Measurements from ENCODE around the gene MPG.
"Not testable (repeated sequence)": the region's sequence is repeated elsewhere in the genome, so short reads cannot be mapped to it uniquely, and the experiment has no call there.

Gene MPG

GRCh38 chr16:119295-119694 lies 41.3 kb downstream of the MPG start:
- ChIA-PET POLR2A (no interaction called here), CTCF (interaction anchor here (0.9 to 5.8 kb wide), 5 partner anchors 11 to 61 kb away, joined by 3 to 54 read pairs (median 7); partner anchors contain the start of gene HBQ1)
- no peak for DNase-seq (ENCODE audit: extremely low spot score)
- TF ChIP-seq CTCF (IDR thresholded peaks at IDR 0.05; ENCODE audit: control extremely low read depth, extremely low read depth, low read depth, missing control alignments) = no peak

GRCh38 chr16:119835-120491 lies 41.9 kb downstream of the MPG start:
- POLR2A ChIA-PET = no interaction called here
- no peak for DNase-seq (ENCODE audit: extremely low spot score)
- CTCF ChIA-PET = interaction anchor here (0.9 to 5.8 kb wide), 4 partner anchors 12 to 60 kb away, joined by 3 to 54 read pairs (median 6); partner anchors contain the start of gene HBQ1
- TF ChIP-seq CTCF (IDR thresholded peaks at IDR 0.05; ENCODE audit: control extremely low read depth, extremely low read depth, low read depth, missing control alignments) = no peak

- ChIA-PET POLR2A (no interaction called here), CTCF (interaction anchor here (2.3 to 5.8 kb wide), 2 partner anchors 13 to 24 kb away, joined by 6 to 54 read pairs; no protein-coding TSS in a partner anchor)
- TF ChIP-seq CTCF (IDR thresholded peaks at IDR 0.05; ENCODE audit: control extremely low read depth, extremely low read depth, low read depth, missing control alignments) = no peak
- DNase-seq (ENCODE audit: extremely low spot score) = no peak
These were observed 42.7 kb downstream of the MPG start for GRCh38 chr16:120756-121155.

- POLR2A ChIA-PET = no interaction called here
- TF ChIP-seq CTCF (IDR thresholded peaks at IDR 0.05; ENCODE audit: control extremely low read depth, extremely low read depth, low read depth, missing control alignments) = no peak
- CTCF ChIA-PET = interaction anchor here (1.0 to 1.5 kb wide), 3 partner anchors 16 to 240 kb away, joined by 3 to 9 read pairs (median 4); no protein-coding TSS in a partner anchor
- no peak for DNase-seq (ENCODE audit: extremely low spot score)
These were observed 44.3 kb downstream of the MPG start for GRCh38 chr16:122361-122760.

- DNase-seq (ENCODE audit: extremely low spot score); POLR2A ChIA-PET: not testable (repeated sequence)
- CTCF ChIA-PET = interaction anchor here (1.1 to 2.2 kb wide), 5 partner anchors 11 to 27 kb away, joined by 3 to 10 read pairs (median 6); no protein-coding TSS in a partner anchor
These were observed 45.7 kb downstream of the MPG start for GRCh38 chr16:123558-124350.

- TF ChIP-seq CTCF (IDR thresholded peaks at IDR 0.05; ENCODE audit: control extremely low read depth, extremely low read depth, low read depth, missing control alignments) = no peak
- POLR2A ChIA-PET = no interaction called here
- CTCF ChIA-PET = interaction anchor here (0.7 to 2.2 kb wide), 6 partner anchors 8 to 60 kb away, joined by 3 to 10 read pairs (median 4); no protein-coding TSS in a partner anchor
- DNase-seq (ENCODE audit: extremely low spot score) = no peak
These were observed 47.0 kb downstream of the MPG start for GRCh38 chr16:125011-125410.

GRCh38 chr16:129075-129474 lies 51.0 kb downstream of the MPG start:
- TF ChIP-seq CTCF (IDR thresholded peaks at IDR 0.05; ENCODE audit: control extremely low read depth, extremely low read depth, low read depth, missing control alignments) = no peak
- ChIA-PET POLR2A (no interaction called here), CTCF (interaction anchor here (1.7 kb wide), 1 partner anchor 11 kb away, joined by 5 read pairs; no protein-coding TSS in a partner anchor)
- no peak for DNase-seq (ENCODE audit: extremely low spot score)

All from GM10248 (cell line).